Mammary epithelial cell (primary cell): ENCODE measurements around the gene GSDMA.

Experiments
- CTCF ChIP-seq, 2 donors: IDR thresholded peaks in 1 of 2; conservative IDR thresholded peaks in 1 of 2; 2 replicates each; pipeline ENCODE4 v1.5.1; 2011 to 2012; ENCODE audit warnings: inconsistent platforms in 2 of 2, low read length in 2 of 2, mild to moderate bottlenecking in 2 of 2, control low read depth in 1 of 2, low read depth in 1 of 2; ENCODE audit not compliant: insufficient read depth in 1 of 2; ENCODE audit errors: extremely low read depth in 1 of 2
- EZH2 ChIP-seq: IDR thresholded peaks from 2 replicates; pipeline ENCODE4 v1.6.1; 2012; ENCODE audit warnings: low read length, inconsistent platforms, borderline replicate concordance

- TF ChIP-seq CTCF (conservative IDR thresholded peaks at IDR 0.05 in 1 of 2, IDR thresholded peaks at IDR 0.05 in 1 of 2; ENCODE audit: extremely low read depth in 1 of 2, insufficient read depth in 1 of 2, low read depth in 1 of 2, low read length in 2 of 2) (no peak), EZH2 (no peak)
Observed at GRCh38 chr17:39919087-39919683, 43.6 kb upstream of the GSDMA start.
